Measurements from ENCODE around the gene TMEM123. TPM values are rescaled to one million over a fixed set of nuclear protein-coding genes. Genes with fewer than 3 reads are reported as not detected.

The TMEM123 gene
- polyA plus RNA-seq, 3 donors: 68.7 to 368 (median 263) TPM

GRCh38 chr11:102387043-102387781, 65.4 kb downstream of the TMEM123 start:
- H2AFZ ChIP-seq (ENCODE audit: insufficient read depth, low read depth, low read length, poor library complexity, severe bottlenecking): no peak overlapping the region
- no peak overlapping the region for H3K4me2 ChIP-seq (replicated peaks; ENCODE audit: extremely low read depth, low read length, poor library complexity, severe bottlenecking)
- no peaks in the 10 kb centered on the region for H3K27me3 ChIP-seq (ENCODE audit: control insufficient read depth in 2 of 2, insufficient read depth in 2 of 2, low read length in 2 of 2)
- peak overlapping the region in 1 of 7 donors; percentile 57 for H3K27ac Mint-ChIP-seq
- no peak overlapping the region for H3K27ac ChIP-seq (ENCODE audit: low read depth in 1 of 2, low read length in 2 of 2)
- no CpG with 5 or more reads among the region's 8 CpGs for WGBS (ENCODE audit: insufficient coverage)
- H3K4me3 Mint-ChIP-seq: no peak overlapping the region
- DNase-seq: no peak
- H3K4me1 ChIP-seq (ENCODE audit: control insufficient read depth in 1 of 2, insufficient read depth in 2 of 2, low read length in 2 of 2): no peaks in the 10 kb centered on the region
- peaks cover 17% of the 10 kb centered on the region for H4K20me1 ChIP-seq (ENCODE audit: insufficient read depth, low read length)
- H3K36me3 ChIP-seq (replicated peaks in 1 of 2; ENCODE audit: control insufficient read depth in 1 of 2, insufficient read depth in 2 of 2, low read length in 2 of 2): peaks cover 31 to 79% of the 10 kb centered on the region in 2 donors
- no peaks in the 10 kb centered on the region for H3K9me3 Mint-ChIP-seq
- H3K9me3 ChIP-seq (replicated peaks in 1 of 2; ENCODE audit: control insufficient read depth in 1 of 2, insufficient read depth in 1 of 2, low read length in 2 of 2): no peaks in the 10 kb centered on the region
- H3K36me3 Mint-ChIP-seq: peaks cover 52 to 67% of the 10 kb centered on the region in 2 donors
- H3K9ac ChIP-seq (ENCODE audit: insufficient read depth, low read length, poor library complexity, severe bottlenecking): no peak overlapping the region
- no peaks in the 10 kb centered on the region for H3K79me2 ChIP-seq (ENCODE audit: insufficient read depth, low read length)
- intact Hi-C loops (cut with micrococcal nuclease): no loop called here
- no peaks in the 10 kb centered on the region for H3K27me3 Mint-ChIP-seq (ENCODE audit: low read depth in 3 of 3)
- H3K4me1 Mint-ChIP-seq: peaks cover 5% of the 10 kb centered on the region
- no peak overlapping the region for H3K4me3 ChIP-seq (replicated peaks in 1 of 3; ENCODE audit: low read depth in 2 of 3, low read length in 3 of 3)
- TF ChIP-seq CTCF (IDR thresholded peaks at IDR 0.05): no peak

GRCh38 chr11:102386136-102386734, 66.3 kb downstream of the TMEM123 start:
- intact Hi-C loops (cut with micrococcal nuclease): no loop called here
- Histone ChIP-seq H3K27ac (ENCODE audit: low read depth in 1 of 2, low read length in 2 of 2) (no peak overlapping the region), H3K4me2 (replicated peaks; ENCODE audit: extremely low read depth, low read length, poor library complexity, severe bottlenecking) (no peak overlapping the region), H3K4me1 (ENCODE audit: control insufficient read depth in 1 of 2, insufficient read depth in 2 of 2, low read length in 2 of 2) (no peaks in the 10 kb centered on the region), H3K27me3 (ENCODE audit: control insufficient read depth in 2 of 2, insufficient read depth in 2 of 2, low read length in 2 of 2) (no peaks in the 10 kb centered on the region), H3K79me2 (ENCODE audit: insufficient read depth, low read length) (no peaks in the 10 kb centered on the region), H2AFZ (ENCODE audit: insufficient read depth, low read depth, low read length, poor library complexity, severe bottlenecking) (no peak overlapping the region), H3K36me3 (replicated peaks in 1 of 2; ENCODE audit: control insufficient read depth in 1 of 2, insufficient read depth in 2 of 2, low read length in 2 of 2) (peaks cover 30 to 79% of the 10 kb centered on the region in 2 donors), H4K20me1 (ENCODE audit: insufficient read depth, low read length) (peaks cover 7% of the 10 kb centered on the region), H3K9ac (ENCODE audit: insufficient read depth, low read length, poor library complexity, severe bottlenecking) (no peak overlapping the region), H3K4me3 (replicated peaks in 1 of 3; ENCODE audit: low read depth in 2 of 3, low read length in 3 of 3) (no peak overlapping the region), H3K9me3 (replicated peaks in 1 of 2; ENCODE audit: control insufficient read depth in 1 of 2, insufficient read depth in 1 of 2, low read length in 2 of 2) (no peaks in the 10 kb centered on the region)
- peaks cover 2% of the 10 kb centered on the region for H3K4me1 Mint-ChIP-seq
- no peaks in the 10 kb centered on the region for H3K27me3 Mint-ChIP-seq (ENCODE audit: low read depth in 3 of 3)
- peaks cover 54 to 66% of the 10 kb centered on the region in 2 donors for H3K36me3 Mint-ChIP-seq
- H3K27ac Mint-ChIP-seq: no peak overlapping the region
- WGBS (ENCODE audit: insufficient coverage): no CpG with 5 or more reads among the region's 2 CpGs
- no peak for DNase-seq
- no peak overlapping the region for H3K4me3 Mint-ChIP-seq
- no peaks in the 10 kb centered on the region for H3K9me3 Mint-ChIP-seq
- no peak for TF ChIP-seq CTCF (IDR thresholded peaks at IDR 0.05)

Measured in CD14-positive monocyte (primary cell).